HepG2 (cell line): Measurements from ENCODE around the gene LTA4H. TPM values are rescaled to one million over a fixed set of nuclear protein-coding genes. Genes with fewer than 3 reads are reported as not detected.

ENCODE experiments used
- FIP1L1 ChIP-seq: fragments of 200-400 bp; formaldehyde crosslinking; IDR thresholded peaks from 2 replicates; pipeline ENCODE4 v1.6.1; 2018; ENCODE audit warnings: low read depth, mild to moderate bottlenecking, low read length, moderate library complexity, borderline replicate concordance; ENCODE audit not compliant: insufficient read depth
- FOXC1 ChIP-seq: sonication (generic); formaldehyde crosslinking; IDR thresholded peaks from 2 replicates; pipeline ENCODE4 v1.8.0; 2022; ENCODE audit warnings: mild to moderate bottlenecking, missing genetic modification reagents, borderline replicate concordance
- MLLT10 ChIP-seq: sonication (generic); formaldehyde crosslinking; IDR thresholded peaks from 2 replicates; pipeline ENCODE4 v1.4.0; 2020; ENCODE audit warnings: missing genetic modification reagents
- POGK ChIP-seq: sonication (generic); formaldehyde crosslinking; conservative IDR thresholded peaks from 2 replicates; pipeline ENCODE4 v1.8.0; 2022; ENCODE audit warnings: mild to moderate bottlenecking, moderate library complexity, missing genetic modification reagents
- SNRNP70 ChIP-seq: fragments of 200-400 bp; formaldehyde crosslinking; IDR thresholded peaks from 2 replicates; pipeline ENCODE4 v1.6.1; 2017; ENCODE audit warnings: mild to moderate bottlenecking, low read depth, low read length, moderate library complexity
- SPEN ChIP-seq: sonication (generic); formaldehyde crosslinking; IDR thresholded peaks from 2 replicates; pipeline ENCODE4 v1.5.1; 2020; ENCODE audit warnings: low read depth, mild to moderate bottlenecking, missing genetic modification reagents
- TCF12 ChIP-seq, 2 experiments: fragments of 450-650 bp in 1 of 2; sonication (generic) in 1 of 2; formaldehyde crosslinking in 1 of 2; IDR thresholded peaks; 2 replicates each; pipeline versions ENCODE4 v1.6.1 to v1.8.0; 2017 to 2022; ENCODE audit warnings: antibody characterized with exemption in 1 of 2, mild to moderate bottlenecking in 1 of 2, missing genetic modification reagents in 1 of 2, moderate library complexity in 1 of 2
- THAP11 ChIP-seq: IDR thresholded peaks from 2 replicates; pipeline ENCODE4 v1.6.1; 2016; ENCODE audit warnings: missing biosample characterization, missing genetic modification reagents
- ZC3H13 ChIP-seq: sonication (generic); formaldehyde crosslinking; IDR thresholded peaks from 2 replicates; pipeline ENCODE4 v1.8.1; 2023; ENCODE audit warnings: mild to moderate bottlenecking, missing genetic modification reagents, moderate library complexity
- polyA plus RNA-seq, 8 experiments: library from polyadenylated mRNA; depleted of rRNA in 3 of 8; stranded (reverse) in 7 of 8; unstranded in 1 of 8; fragments of >200 nt; fragmentation: Illumina TruSeq in 4 of 8; extraction: Trizol in 4 of 8; gene quantifications; 2 replicates each; pipeline versions ENCODE4 v1.2.1 to v1.2.3, GENCODE V29; 2011 to 2016; ENCODE audit warnings: low read depth in 4 of 8, missing spikeins in 1 of 8, mixed read lengths in 1 of 8; ENCODE audit not compliant: insufficient read depth in 1 of 8
- total RNA-seq, 5 experiments: library from RNA; depleted of rRNA; stranded (reverse); fragments of >200 nt; fragmentation: Illumina TruSeq; extraction: Trizol; gene quantifications; 2 replicates each; pipeline ENCODE4 v1.2.3, GENCODE V29; 2016; ENCODE audit warnings: low read depth in 1 of 5
- TF ChIP-seq, protein P1 (sequence below): sonication (generic); formaldehyde crosslinking; IDR thresholded peaks from 2 replicates; pipeline ENCODE4 v1.5.1; 2020; ENCODE audit warnings: mild to moderate bottlenecking, missing genetic modification reagents, borderline replicate concordance
- TF ChIP-seq, protein P2 (sequence below): sonication (generic); formaldehyde crosslinking; IDR thresholded peaks from 2 replicates; pipeline ENCODE4 v1.5.1; 2020; ENCODE audit warnings: mild to moderate bottlenecking, moderate library complexity, missing genetic modification reagents
- TF ChIP-seq, protein P3 (sequence below): sonication (generic); formaldehyde crosslinking; IDR thresholded peaks from 2 replicates; pipeline ENCODE4 v1.5.1; 2020; ENCODE audit warnings: missing genetic modification reagents, mild to moderate bottlenecking, borderline replicate concordance
- TF ChIP-seq, protein P4 (sequence below): sonication (generic); formaldehyde crosslinking; IDR thresholded peaks from 2 replicates; pipeline ENCODE4 v1.4.0; 2020; ENCODE audit warnings: missing genetic modification reagents, borderline replicate concordance

The LTA4H gene
- total and polyA plus RNA-seq, 2 of the 13 experiments (the other 11 are each of a cell fraction or from before 2014, with no cell fraction given): 87.5 to 90.4 TPM

DNA sequence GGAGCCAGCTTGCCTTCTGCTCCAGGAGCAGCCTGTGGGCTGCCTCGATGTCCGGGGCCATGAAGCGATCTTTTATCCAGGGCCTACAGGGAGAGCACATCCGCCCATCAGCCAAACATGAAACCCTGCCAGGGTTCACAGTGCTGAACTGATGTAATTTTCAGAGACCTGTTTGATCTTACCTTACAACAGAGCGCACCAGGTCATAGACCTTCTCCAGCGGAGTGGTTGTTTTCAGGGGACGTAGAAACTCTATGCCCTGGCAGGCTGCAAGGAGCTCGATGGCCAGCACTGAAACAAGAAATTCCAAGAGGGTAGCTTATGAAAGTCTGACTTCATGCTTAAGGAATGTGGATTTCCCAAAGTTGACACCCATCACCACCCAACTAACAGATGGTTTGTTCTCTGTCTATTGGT lies 59.0 kb downstream of the LTA4H start (continued):
- TF ChIP-seq, protein P1, sequence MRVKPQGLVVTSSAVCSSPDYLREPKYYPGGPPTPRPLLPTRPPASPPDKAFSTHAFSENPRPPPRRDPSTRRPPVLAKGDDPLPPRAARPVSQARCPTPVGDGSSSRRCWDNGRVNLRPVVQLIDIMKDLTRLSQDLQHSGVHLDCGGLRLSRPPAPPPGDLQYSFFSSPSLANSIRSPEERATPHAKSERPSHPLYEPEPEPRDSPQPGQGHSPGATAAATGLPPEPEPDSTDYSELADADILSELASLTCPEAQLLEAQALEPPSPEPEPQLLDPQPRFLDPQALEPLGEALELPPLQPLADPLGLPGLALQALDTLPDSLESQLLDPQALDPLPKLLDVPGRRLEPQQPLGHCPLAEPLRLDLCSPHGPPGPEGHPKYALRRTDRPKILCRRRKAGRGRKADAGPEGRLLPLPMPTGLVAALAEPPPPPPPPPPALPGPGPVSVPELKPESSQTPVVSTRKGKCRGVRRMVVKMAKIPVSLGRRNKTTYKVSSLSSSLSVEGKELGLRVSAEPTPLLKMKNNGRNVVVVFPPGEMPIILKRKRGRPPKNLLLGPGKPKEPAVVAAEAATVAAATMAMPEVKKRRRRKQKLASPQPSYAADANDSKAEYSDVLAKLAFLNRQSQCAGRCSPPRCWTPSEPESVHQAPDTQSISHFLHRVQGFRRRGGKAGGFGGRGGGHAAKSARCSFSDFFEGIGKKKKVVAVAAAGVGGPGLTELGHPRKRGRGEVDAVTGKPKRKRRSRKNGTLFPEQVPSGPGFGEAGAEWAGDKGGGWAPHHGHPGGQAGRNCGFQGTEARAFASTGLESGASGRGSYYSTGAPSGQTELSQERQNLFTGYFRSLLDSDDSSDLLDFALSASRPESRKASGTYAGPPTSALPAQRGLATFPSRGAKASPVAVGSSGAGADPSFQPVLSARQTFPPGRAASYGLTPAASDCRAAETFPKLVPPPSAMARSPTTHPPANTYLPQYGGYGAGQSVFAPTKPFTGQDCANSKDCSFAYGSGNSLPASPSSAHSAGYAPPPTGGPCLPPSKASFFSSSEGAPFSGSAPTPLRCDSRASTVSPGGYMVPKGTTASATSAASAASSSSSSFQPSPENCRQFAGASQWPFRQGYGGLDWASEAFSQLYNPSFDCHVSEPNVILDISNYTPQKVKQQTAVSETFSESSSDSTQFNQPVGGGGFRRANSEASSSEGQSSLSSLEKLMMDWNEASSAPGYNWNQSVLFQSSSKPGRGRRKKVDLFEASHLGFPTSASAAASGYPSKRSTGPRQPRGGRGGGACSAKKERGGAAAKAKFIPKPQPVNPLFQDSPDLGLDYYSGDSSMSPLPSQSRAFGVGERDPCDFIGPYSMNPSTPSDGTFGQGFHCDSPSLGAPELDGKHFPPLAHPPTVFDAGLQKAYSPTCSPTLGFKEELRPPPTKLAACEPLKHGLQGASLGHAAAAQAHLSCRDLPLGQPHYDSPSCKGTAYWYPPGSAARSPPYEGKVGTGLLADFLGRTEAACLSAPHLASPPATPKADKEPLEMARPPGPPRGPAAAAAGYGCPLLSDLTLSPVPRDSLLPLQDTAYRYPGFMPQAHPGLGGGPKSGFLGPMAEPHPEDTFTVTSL (CRISPR knock-in tag): peak; percentile 89
- TF ChIP-seq SNRNP70: no peak
- TF ChIP-seq, protein P2, sequence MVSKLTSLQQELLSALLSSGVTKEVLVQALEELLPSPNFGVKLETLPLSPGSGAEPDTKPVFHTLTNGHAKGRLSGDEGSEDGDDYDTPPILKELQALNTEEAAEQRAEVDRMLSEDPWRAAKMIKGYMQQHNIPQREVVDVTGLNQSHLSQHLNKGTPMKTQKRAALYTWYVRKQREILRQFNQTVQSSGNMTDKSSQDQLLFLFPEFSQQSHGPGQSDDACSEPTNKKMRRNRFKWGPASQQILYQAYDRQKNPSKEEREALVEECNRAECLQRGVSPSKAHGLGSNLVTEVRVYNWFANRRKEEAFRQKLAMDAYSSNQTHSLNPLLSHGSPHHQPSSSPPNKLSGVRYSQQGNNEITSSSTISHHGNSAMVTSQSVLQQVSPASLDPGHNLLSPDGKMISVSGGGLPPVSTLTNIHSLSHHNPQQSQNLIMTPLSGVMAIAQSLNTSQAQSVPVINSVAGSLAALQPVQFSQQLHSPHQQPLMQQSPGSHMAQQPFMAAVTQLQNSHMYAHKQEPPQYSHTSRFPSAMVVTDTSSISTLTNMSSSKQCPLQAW (CRISPR knock-in tag): peak; percentile 53; the same call in 1 of the 2 replicates
- TF ChIP-seq POGK (CRISPR knock-in tag): 0 out of 2 replicates have a peak, but pooled peaks have one; percentile 44
- TF ChIP-seq ZC3H13 (CRISPR knock-in tag): no peak
- TF ChIP-seq FOXC1: no peak
- no peak for TF ChIP-seq TCF12 (IDR thresholded peaks at IDR 0.05)
- 0 out of 2 replicates have a peak, but pooled peaks have one; percentile 48 for TF ChIP-seq TCF12 (CRISPR knock-in tag; IDR thresholded peaks at IDR 0.05)
- TF ChIP-seq, protein P3, sequence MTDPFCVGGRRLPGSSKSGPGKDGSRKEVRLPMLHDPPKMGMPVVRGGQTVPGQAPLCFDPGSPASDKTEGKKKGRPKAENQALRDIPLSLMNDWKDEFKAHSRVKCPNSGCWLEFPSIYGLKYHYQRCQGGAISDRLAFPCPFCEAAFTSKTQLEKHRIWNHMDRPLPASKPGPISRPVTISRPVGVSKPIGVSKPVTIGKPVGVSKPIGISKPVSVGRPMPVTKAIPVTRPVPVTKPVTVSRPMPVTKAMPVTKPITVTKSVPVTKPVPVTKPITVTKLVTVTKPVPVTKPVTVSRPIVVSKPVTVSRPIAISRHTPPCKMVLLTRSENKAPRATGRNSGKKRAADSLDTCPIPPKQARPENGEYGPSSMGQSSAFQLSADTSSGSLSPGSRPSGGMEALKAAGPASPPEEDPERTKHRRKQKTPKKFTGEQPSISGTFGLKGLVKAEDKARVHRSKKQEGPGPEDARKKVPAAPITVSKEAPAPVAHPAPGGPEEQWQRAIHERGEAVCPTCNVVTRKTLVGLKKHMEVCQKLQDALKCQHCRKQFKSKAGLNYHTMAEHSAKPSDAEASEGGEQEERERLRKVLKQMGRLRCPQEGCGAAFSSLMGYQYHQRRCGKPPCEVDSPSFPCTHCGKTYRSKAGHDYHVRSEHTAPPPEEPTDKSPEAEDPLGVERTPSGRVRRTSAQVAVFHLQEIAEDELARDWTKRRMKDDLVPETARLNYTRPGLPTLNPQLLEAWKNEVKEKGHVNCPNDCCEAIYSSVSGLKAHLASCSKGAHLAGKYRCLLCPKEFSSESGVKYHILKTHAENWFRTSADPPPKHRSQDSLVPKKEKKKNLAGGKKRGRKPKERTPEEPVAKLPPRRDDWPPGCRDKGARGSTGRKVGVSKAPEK (CRISPR knock-in tag): peak; percentile 41; the same call in 1 of the 2 replicates
- 0 out of 2 replicates have a peak, but pooled peaks have one; percentile 55 for TF ChIP-seq THAP11 (CRISPR knock-in tag)
- TF ChIP-seq MLLT10 (CRISPR knock-in tag): no peak
- TF ChIP-seq FIP1L1: no peak
- TF ChIP-seq, protein P4, sequence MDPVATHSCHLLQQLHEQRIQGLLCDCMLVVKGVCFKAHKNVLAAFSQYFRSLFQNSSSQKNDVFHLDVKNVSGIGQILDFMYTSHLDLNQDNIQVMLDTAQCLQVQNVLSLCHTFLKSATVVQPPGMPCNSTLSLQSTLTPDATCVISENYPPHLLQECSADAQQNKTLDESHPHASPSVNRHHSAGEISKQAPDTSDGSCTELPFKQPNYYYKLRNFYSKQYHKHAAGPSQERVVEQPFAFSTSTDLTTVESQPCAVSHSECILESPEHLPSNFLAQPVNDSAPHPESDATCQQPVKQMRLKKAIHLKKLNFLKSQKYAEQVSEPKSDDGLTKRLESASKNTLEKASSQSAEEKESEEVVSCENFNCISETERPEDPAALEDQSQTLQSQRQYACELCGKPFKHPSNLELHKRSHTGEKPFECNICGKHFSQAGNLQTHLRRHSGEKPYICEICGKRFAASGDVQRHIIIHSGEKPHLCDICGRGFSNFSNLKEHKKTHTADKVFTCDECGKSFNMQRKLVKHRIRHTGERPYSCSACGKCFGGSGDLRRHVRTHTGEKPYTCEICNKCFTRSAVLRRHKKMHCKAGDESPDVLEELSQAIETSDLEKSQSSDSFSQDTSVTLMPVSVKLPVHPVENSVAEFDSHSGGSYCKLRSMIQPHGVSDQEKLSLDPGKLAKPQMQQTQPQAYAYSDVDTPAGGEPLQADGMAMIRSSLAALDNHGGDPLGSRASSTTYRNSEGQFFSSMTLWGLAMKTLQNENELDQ (CRISPR knock-in tag): no peak
- TF ChIP-seq SPEN (CRISPR knock-in tag): peak; percentile 59; the same call in 1 of the 2 replicates
